ENCODE data around the gene PPY. TPM values are rescaled to one million over a fixed set of nuclear protein-coding genes. Genes with fewer than 3 reads are reported as not detected.

Gene PPY, protein sequence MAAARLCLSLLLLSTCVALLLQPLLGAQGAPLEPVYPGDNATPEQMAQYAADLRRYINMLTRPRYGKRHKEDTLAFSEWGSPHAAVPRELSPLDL
- total RNA-seq = not detected in 2 replicates

GRCh38 chr17:43942051-43942685, at the start of gene PPY:
PPY (minus strand) TSS chr17:43942476; CDS start chr17:43941654, 822 bp downstream.

DNA sequence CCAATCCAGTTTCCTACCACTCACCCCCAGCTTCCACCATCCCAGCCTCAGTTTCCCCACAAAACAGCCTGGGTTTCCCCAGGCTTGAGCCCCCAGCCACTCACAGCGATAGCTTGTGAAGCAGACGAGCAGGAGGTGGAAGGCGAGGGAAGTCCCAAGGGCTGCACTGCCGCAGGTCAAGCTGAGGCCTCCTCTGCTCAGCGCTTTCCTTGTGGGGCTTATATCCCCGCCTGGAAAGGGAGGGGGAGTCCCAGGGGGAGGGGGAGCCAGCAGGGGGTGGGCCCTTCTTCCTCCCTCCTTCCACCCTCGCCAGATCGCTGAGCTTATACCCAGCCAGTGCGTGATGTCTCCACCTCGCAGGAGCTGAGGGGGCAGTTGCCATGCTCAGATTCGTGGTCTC, 11.5 kb upstream of the PPY start, which contains the start of gene PYY:
TSS of gene PYY (minus strand) at position 195 of the 400 bp plus-strand sequence. CDS start 457 bp downstream, outside the sequence.

DNA sequence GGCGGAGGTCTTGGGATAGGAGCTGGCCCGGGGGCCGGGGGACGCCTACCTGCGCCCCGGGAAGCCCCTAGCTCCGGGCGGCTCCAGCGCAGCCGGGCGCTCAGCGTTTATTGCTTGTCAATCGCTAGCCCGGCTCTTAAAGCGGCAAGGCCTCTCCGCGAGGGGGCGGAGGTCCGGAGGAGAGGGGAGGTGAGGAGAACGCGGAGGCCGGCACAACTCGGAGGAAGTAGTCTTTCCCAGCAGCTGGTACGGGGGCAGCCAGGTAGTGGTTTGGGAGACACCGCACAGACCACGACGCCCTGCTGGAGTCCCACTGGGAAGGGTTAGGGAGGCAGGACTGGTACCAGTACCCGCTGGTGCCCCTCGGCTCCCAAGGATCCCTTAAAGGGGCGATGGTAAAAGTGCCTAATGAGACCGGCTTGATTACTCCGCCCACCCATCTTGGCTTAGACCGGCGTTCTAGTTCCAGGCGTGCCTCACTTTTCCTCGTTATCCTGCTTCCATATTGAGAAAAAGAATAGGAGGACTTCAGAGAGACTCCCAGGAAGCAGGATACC, 34.8 kb downstream of the PPY start, which contains the start of gene MPP2:
TSS of gene MPP2 (minus strand) at position 112 of the 557 bp plus-strand sequence. CDS start 3,076 bp downstream, outside the sequence.

Other genes starting within 250 kb of the PPY start
- gene SOST, start 183.7 kb downstream of the PPY start, total RNA-seq = not detected in 2 replicates
- gene DUSP3, start 163.5 kb downstream of the PPY start, total RNA-seq = 55.0 and 65.4 TPM in 2 replicates
- gene CFAP97D1, start 162.0 kb downstream of the PPY start, total RNA-seq = under 0.01 TPM in 1 of 2 replicates, not detected in the other
- gene MPP3, start 109.3 kb downstream of the PPY start, total RNA-seq = 16.2 and 24.5 TPM in 2 replicates
- not detected in 2 replicates for gene CD300LG, start 95.3 kb downstream of the PPY start, total RNA-seq
- 2.1 and 3.9 TPM in 2 replicates for gene MPP2, start 34.9 kb downstream of the PPY start, total RNA-seq
- not detected in 2 replicates for gene PYY, start 11.5 kb upstream of the PPY start, total RNA-seq
- 2.9 and 6.4 TPM in 2 replicates for gene NAGS, start 62.1 kb upstream of the PPY start, total RNA-seq
- 88.3 and 104 TPM in 2 replicates for gene TMEM101, start 72.5 kb upstream of the PPY start, total RNA-seq
- 28.9 and 30.1 TPM in 2 replicates for gene LSM12, start 124.2 kb upstream of the PPY start, total RNA-seq
- 23.5 and 25.1 TPM in 2 replicates for gene G6PC3, start 128.3 kb upstream of the PPY start, total RNA-seq
- 66.2 and 79.5 TPM in 2 replicates for gene HDAC5, start 181.2 kb upstream of the PPY start, total RNA-seq
- gene HROB, start 199.5 kb upstream of the PPY start, total RNA-seq = 1.00 and 5.1 TPM in 2 replicates
- gene ASB16, start 228.2 kb upstream of the PPY start, total RNA-seq = under 0.01 and 0.25 TPM in 2 replicates
- gene TMUB2, start 244.5 kb upstream of the PPY start, total RNA-seq = 24.5 and 28.1 TPM in 2 replicates

Data from uterine smooth muscle cell (primary cell).